Measurements from ENCODE around the gene ATP6AP1.

DNA sequence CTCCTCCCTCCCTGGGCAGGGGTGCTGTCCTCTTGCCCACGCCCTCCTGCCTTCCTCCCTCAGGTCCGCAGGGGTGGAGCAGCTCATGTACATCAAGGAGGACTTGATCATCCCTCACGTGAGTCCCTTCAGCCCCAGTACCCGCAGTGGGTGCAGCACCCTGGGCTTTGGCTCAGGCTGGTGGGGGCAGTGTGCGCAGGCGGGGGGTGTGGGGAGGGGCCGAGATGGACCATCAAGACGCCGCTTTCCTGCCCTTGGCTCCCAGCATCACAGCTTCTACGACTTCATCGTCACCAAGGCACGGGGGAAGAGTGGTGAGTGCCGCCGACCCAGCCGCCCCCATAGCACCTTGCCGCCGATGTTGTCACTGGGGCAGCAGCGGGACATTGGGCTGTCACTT, 21.1 kb downstream of the ATP6AP1 start:
- TF ChIP-seq, protein P1, sequence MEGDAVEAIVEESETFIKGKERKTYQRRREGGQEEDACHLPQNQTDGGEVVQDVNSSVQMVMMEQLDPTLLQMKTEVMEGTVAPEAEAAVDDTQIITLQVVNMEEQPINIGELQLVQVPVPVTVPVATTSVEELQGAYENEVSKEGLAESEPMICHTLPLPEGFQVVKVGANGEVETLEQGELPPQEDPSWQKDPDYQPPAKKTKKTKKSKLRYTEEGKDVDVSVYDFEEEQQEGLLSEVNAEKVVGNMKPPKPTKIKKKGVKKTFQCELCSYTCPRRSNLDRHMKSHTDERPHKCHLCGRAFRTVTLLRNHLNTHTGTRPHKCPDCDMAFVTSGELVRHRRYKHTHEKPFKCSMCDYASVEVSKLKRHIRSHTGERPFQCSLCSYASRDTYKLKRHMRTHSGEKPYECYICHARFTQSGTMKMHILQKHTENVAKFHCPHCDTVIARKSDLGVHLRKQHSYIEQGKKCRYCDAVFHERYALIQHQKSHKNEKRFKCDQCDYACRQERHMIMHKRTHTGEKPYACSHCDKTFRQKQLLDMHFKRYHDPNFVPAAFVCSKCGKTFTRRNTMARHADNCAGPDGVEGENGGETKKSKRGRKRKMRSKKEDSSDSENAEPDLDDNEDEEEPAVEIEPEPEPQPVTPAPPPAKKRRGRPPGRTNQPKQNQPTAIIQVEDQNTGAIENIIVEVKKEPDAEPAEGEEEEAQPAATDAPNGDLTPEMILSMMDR (IDR thresholded peaks at IDR 0.05 in 8 of 11, conservative IDR thresholded peaks at IDR 0.05 in 3 of 11): no peak
- TF ChIP-seq POLR2AphosphoS5 (IDR thresholded peaks at IDR 0.05) (no peak), POLR2A (IDR thresholded peaks at IDR 0.05) (no peak)
